ENCODE measurements around the gene IFNB1. TPM values are rescaled to one million over a fixed set of nuclear protein-coding genes. Genes with fewer than 3 reads are reported as not detected.
A peak's percentile ranks its signal among the peaks of the same experiment; 100 is the strongest.

The IFNB1 gene
- polyA plus RNA-seq, 1 of the 3 experiments (the other 2 are of a cell fraction), result not detected

DNA sequence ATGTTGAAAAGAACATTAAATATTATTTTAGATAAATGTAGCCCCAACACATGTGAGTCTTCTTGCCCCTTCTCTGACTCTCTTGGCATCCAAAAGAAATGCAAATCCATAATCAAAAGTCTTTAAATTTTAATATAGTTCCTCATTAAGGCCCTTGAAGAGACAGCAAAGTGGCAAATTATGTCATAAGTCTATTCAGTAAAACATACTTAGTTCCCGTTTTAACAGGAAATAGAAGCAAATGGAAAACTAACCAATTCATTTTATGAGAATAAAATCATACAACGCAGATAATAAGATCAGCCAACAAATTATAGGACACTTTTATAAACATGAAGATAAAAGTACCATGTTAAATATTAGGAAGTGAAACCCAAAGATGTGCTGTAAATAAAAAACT, 20.1 kb upstream of the IFNB1 start (continued):
- no peak for TF ChIP-seq TCF12 (IDR thresholded peaks at IDR 0.05)
- no peak for TF ChIP-seq NFIC (IDR thresholded peaks at IDR 0.05; ENCODE audit: borderline replicate concordance)

DNA sequence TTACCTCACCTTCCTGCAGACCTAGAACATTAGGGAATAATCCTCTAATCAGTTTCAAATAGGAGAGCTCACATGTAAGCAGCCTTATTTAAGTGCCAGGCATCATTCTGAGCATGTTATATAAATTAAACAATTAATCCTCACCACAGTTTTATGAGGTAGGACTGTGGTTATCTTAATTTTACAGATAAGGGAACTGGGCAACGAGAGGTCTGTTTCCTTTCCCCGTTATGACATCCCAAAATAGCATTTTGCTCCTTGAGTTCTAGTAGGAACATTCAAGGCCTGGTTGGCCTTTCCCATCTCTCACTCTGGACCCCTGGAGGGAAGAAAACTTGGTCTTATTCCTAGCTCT, 19.1 kb upstream of the IFNB1 start:
- H3K27ac ChIP-seq (ENCODE audit: low read depth in 2 of 2, low read length in 1 of 2), result no peak overlapping the region
- no peak overlapping the region for H3K9ac ChIP-seq
- H3K4me3 ChIP-seq (ENCODE audit: low read depth in 2 of 2, low read length in 1 of 2), result no peak overlapping the region
- peak overlapping the region; percentile 37; the same call in 1 of the 2 replicates for H2AFZ ChIP-seq (ENCODE audit: low read depth)
- H3K4me1 ChIP-seq (ENCODE audit: control insufficient read depth in 1 of 2, insufficient read depth in 2 of 2, low read depth in 1 of 2, low read length in 1 of 2), result peaks cover 0 to 4% of the 10 kb centered on the region in 2 experiments; a peak in 1 of 4 replicates
- no peak overlapping the region for H3K4me2 ChIP-seq
- 84% methylated on average over 2 of the region's 2 CpGs for WGBS (ENCODE audit: low lambda C conversion rate)
- H3K9me3 ChIP-seq, result no peaks in the 10 kb centered on the region
- ChIA-PET CTCF (interaction anchor here (1.2 to 3.4 kb wide), 3 partner anchors 9 to 14 kb away, joined by 3 to 20 read pairs (median 7); no protein-coding TSS in a partner anchor), POLR2A (no interaction called here)
- no peaks in the 10 kb centered on the region for H3F3A ChIP-seq (replicated peaks; ENCODE audit: insufficient read depth)
- H3K9me2 ChIP-seq, result no peaks in the 10 kb centered on the region
- no peaks in the 10 kb centered on the region for H4K20me1 ChIP-seq (ENCODE audit: insufficient read depth)
- H3K27me3 ChIP-seq (ENCODE audit: insufficient read depth), result no peaks in the 10 kb centered on the region
- no peak for DNase-seq
- TF ChIP-seq ELF1 (IDR thresholded peaks at IDR 0.05), result no peak
- no peak for TF ChIP-seq SMC3 (IDR thresholded peaks at IDR 0.05; ENCODE audit: low read depth, low read length)
- no peak for TF ChIP-seq MXI1 (IDR thresholded peaks at IDR 0.05; ENCODE audit: low read depth, low read length)
- TF ChIP-seq, protein P1, sequence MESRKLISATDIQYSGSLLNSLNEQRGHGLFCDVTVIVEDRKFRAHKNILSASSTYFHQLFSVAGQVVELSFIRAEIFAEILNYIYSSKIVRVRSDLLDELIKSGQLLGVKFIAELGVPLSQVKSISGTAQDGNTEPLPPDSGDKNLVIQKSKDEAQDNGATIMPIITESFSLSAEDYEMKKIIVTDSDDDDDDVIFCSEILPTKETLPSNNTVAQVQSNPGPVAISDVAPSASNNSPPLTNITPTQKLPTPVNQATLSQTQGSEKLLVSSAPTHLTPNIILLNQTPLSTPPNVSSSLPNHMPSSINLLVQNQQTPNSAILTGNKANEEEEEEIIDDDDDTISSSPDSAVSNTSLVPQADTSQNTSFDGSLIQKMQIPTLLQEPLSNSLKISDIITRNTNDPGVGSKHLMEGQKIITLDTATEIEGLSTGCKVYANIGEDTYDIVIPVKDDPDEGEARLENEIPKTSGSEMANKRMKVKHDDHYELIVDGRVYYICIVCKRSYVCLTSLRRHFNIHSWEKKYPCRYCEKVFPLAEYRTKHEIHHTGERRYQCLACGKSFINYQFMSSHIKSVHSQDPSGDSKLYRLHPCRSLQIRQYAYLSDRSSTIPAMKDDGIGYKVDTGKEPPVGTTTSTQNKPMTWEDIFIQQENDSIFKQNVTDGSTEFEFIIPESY (IDR thresholded peaks at IDR 0.05; ENCODE audit: borderline replicate concordance, low read depth), result no peak
- no peak for TF ChIP-seq RCOR1 (IDR thresholded peaks at IDR 0.05; ENCODE audit: low read length)
- TF ChIP-seq, protein P2, sequence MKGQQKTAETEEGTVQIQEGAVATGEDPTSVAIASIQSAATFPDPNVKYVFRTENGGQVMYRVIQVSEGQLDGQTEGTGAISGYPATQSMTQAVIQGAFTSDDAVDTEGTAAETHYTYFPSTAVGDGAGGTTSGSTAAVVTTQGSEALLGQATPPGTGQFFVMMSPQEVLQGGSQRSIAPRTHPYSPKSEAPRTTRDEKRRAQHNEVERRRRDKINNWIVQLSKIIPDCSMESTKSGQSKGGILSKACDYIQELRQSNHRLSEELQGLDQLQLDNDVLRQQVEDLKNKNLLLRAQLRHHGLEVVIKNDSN (IDR thresholded peaks at IDR 0.05; ENCODE audit: borderline replicate concordance, low read depth), result no peak
- H3K36me3 ChIP-seq (replicated peaks in 1 of 2; ENCODE audit: control insufficient read depth in 1 of 2, insufficient read depth in 2 of 2, low read length in 1 of 2), result no peaks in the 10 kb centered on the region
- H3K79me2 ChIP-seq (ENCODE audit: insufficient read depth), result no peaks in the 10 kb centered on the region

DNA sequence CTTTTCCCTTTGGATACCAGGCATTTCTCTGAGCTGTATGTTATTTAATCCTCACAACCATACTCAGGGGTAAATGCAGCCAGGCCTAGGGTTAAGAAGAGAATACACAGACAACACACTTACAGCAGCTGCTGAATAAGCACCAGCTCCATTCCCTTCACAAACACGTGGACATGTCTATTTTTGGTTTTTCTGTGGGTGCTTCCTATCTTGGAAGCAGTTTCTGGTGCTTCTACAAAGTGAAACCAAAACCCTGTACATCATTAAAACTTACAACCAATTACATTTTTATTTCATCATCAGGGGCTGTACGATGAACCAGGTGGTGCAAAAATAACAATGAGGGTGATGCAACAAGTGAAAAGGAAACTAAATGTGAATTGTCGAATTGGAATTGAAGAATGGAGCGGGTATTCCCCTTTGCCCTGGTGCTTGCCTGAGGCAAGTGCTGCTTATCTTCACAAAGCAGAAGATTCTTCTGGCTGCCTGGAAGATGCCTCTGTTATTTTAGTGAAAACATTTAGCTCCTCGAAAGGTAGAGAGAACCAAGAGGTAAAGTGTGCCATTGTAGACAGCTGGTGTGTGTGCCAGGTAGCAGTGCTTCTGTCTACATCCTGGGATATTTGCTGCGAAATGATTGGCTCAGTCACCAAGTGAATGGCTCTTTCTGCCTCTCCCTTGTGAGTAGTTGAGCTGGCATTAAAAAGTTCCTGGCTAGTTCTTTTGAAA, 18.6 kb upstream of the IFNB1 start:
- Histone ChIP-seq H3K4me3 (ENCODE audit: low read depth in 2 of 2, low read length in 1 of 2) (no peak overlapping the region), H3K9me2 (no peaks in the 10 kb centered on the region), H3K9me3 (no peaks in the 10 kb centered on the region), H3K4me2 (peak overlapping the region; percentile 44), H3K27me3 (ENCODE audit: insufficient read depth) (no peaks in the 10 kb centered on the region), H4K20me1 (ENCODE audit: insufficient read depth) (no peaks in the 10 kb centered on the region), H2AFZ (ENCODE audit: low read depth) (peak overlapping the region; percentile 37; the same call in 1 of the 2 replicates), H3K79me2 (ENCODE audit: insufficient read depth) (no peaks in the 10 kb centered on the region), H3K4me1 (ENCODE audit: control insufficient read depth in 1 of 2, insufficient read depth in 2 of 2, low read depth in 1 of 2, low read length in 1 of 2) (peaks cover 0 to 4% of the 10 kb centered on the region in 2 experiments; a peak in 1 of 4 replicates), H3F3A (replicated peaks; ENCODE audit: insufficient read depth) (no peaks in the 10 kb centered on the region), H3K9ac (no peak overlapping the region), H3K36me3 (replicated peaks in 1 of 2; ENCODE audit: control insufficient read depth in 1 of 2, insufficient read depth in 2 of 2, low read length in 1 of 2) (no peaks in the 10 kb centered on the region), H3K27ac (ENCODE audit: low read depth in 2 of 2, low read length in 1 of 2) (no peak overlapping the region)
- ChIA-PET CTCF (interaction anchor here (0.7 to 3.4 kb wide), 5 partner anchors 9 to 1625 kb away, joined by 3 to 20 read pairs (median 3); no protein-coding TSS in a partner anchor), POLR2A (no interaction called here)
- TF ChIP-seq POLR2AphosphoS5 (IDR thresholded peaks at IDR 0.05; ENCODE audit: low read depth, low read length) (no peak), RAD21 (IDR thresholded peaks at IDR 0.05; ENCODE audit: low read length) (no peak), FOSL2 (IDR thresholded peaks at IDR 0.05; ENCODE audit: borderline replicate concordance, low read depth) (no peak)
- TF ChIP-seq, protein P3, sequence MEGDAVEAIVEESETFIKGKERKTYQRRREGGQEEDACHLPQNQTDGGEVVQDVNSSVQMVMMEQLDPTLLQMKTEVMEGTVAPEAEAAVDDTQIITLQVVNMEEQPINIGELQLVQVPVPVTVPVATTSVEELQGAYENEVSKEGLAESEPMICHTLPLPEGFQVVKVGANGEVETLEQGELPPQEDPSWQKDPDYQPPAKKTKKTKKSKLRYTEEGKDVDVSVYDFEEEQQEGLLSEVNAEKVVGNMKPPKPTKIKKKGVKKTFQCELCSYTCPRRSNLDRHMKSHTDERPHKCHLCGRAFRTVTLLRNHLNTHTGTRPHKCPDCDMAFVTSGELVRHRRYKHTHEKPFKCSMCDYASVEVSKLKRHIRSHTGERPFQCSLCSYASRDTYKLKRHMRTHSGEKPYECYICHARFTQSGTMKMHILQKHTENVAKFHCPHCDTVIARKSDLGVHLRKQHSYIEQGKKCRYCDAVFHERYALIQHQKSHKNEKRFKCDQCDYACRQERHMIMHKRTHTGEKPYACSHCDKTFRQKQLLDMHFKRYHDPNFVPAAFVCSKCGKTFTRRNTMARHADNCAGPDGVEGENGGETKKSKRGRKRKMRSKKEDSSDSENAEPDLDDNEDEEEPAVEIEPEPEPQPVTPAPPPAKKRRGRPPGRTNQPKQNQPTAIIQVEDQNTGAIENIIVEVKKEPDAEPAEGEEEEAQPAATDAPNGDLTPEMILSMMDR (IDR thresholded peaks at IDR 0.05), result no peak
- WGBS (ENCODE audit: low lambda C conversion rate), result 65% methylated on average over 6 of the region's 6 CpGs
- DNase-seq, result no peak
